ENCODE results near the gene OTP. TPM values are rescaled to one million over a fixed set of nuclear protein-coding genes. Genes with fewer than 3 reads are reported as not detected.
"Not testable (repeated sequence)": the region's sequence is repeated elsewhere in the genome, so short reads cannot be mapped to it uniquely, and the experiment has no call there.

The OTP gene
- total RNA-seq, 1 donor from 2014 or later = not detected

GRCh38 chr5:77620405-77620804 lies 18.1 kb downstream of the OTP start:
- Mint-ChIP-seq H3K27ac (no peak overlapping the region), H3K4me3 (no peak overlapping the region), H3K27me3 (ENCODE audit: insufficient read depth) (peaks cover 33% of the 10 kb centered on the region), H3K4me1 (ENCODE audit: low read depth) (no peaks in the 10 kb centered on the region), H3K9me3 (no peaks in the 10 kb centered on the region), H3K36me3 (ENCODE audit: low read depth) (no peaks in the 10 kb centered on the region)
- intact Hi-C loops (cut with micrococcal nuclease) = no loop called here
- DNase-seq (ENCODE audit: low spot score) = no peak

GRCh38 chr5:77616920-77617319 lies 21.6 kb downstream of the OTP start:
- H3K36me3 Mint-ChIP-seq (ENCODE audit: low read depth) = no peaks in the 10 kb centered on the region
- intact Hi-C loops (cut with micrococcal nuclease) = no loop called here

GRCh38 chr5:77608927-77609326 lies 29.6 kb downstream of the OTP start:
- intact Hi-C loops (cut with micrococcal nuclease); H3K36me3 Mint-ChIP-seq (ENCODE audit: low read depth); H3K27me3 Mint-ChIP-seq (ENCODE audit: insufficient read depth); DNase-seq (ENCODE audit: low spot score); H3K4me3 Mint-ChIP-seq; H3K4me1 Mint-ChIP-seq (ENCODE audit: low read depth); H3K9me3 Mint-ChIP-seq; H3K27ac Mint-ChIP-seq: not testable (repeated sequence)

More at GRCh38 chr5:77616920-77617319, 21.6 kb downstream of the OTP start:
- no peak for DNase-seq (ENCODE audit: low spot score)
- Mint-ChIP-seq H3K4me1 (ENCODE audit: low read depth) (no peaks in the 10 kb centered on the region), H3K27me3 (ENCODE audit: insufficient read depth) (peaks cover 19% of the 10 kb centered on the region), H3K9me3 (no peaks in the 10 kb centered on the region), H3K27ac (no peak overlapping the region), H3K4me3 (no peak overlapping the region)

- Mint-ChIP-seq H3K4me1 (ENCODE audit: low read depth) (no peaks in the 10 kb centered on the region), H3K4me3 (no peak overlapping the region), H3K27ac (no peak overlapping the region), H3K9me3 (no peaks in the 10 kb centered on the region), H3K27me3 (ENCODE audit: insufficient read depth) (no peaks in the 10 kb centered on the region), H3K36me3 (ENCODE audit: low read depth) (no peaks in the 10 kb centered on the region)
- DNase-seq (ENCODE audit: low spot score) = no peak
- intact Hi-C loops (cut with micrococcal nuclease) = no loop called here
Observed at GRCh38 chr5:77607324-77607723, 31.2 kb downstream of the OTP start.

- no peak overlapping the region for H3K27ac Mint-ChIP-seq
- H3K9me3 Mint-ChIP-seq = no peaks in the 10 kb centered on the region
- no peaks in the 10 kb centered on the region for H3K36me3 Mint-ChIP-seq (ENCODE audit: low read depth)
- DNase-seq (ENCODE audit: low spot score) = no peak
- H3K27me3 Mint-ChIP-seq (ENCODE audit: insufficient read depth) = no peaks in the 10 kb centered on the region
- intact Hi-C loops (cut with micrococcal nuclease) = no loop called here
- H3K4me3 Mint-ChIP-seq = no peak overlapping the region
- no peaks in the 10 kb centered on the region for H3K4me1 Mint-ChIP-seq (ENCODE audit: low read depth)
Observed at GRCh38 chr5:77606279-77606678, 32.2 kb downstream of the OTP start.

GRCh38 chr5:77599679-77600078 lies 38.8 kb downstream of the OTP start:
- Mint-ChIP-seq H3K27ac (no peak overlapping the region), H3K4me3 (no peak overlapping the region), H3K36me3 (ENCODE audit: low read depth) (no peaks in the 10 kb centered on the region), H3K4me1 (ENCODE audit: low read depth) (no peaks in the 10 kb centered on the region), H3K9me3 (no peaks in the 10 kb centered on the region), H3K27me3 (ENCODE audit: insufficient read depth) (peaks cover 2% of the 10 kb centered on the region)
- DNase-seq (ENCODE audit: low spot score) = no peak
- intact Hi-C loops (cut with micrococcal nuclease) = no loop called here

GRCh38 chr5:77590347-77590746 lies 48.2 kb downstream of the OTP start:
- H3K36me3 Mint-ChIP-seq (ENCODE audit: low read depth) = no peaks in the 10 kb centered on the region
- peaks cover 9% of the 10 kb centered on the region for H3K9me3 Mint-ChIP-seq
- intact Hi-C loops (cut with micrococcal nuclease) = no loop called here
- no peak overlapping the region for H3K4me3 Mint-ChIP-seq
- H3K27me3 Mint-ChIP-seq (ENCODE audit: insufficient read depth) = peaks cover 2% of the 10 kb centered on the region
- H3K27ac Mint-ChIP-seq = no peak overlapping the region
- DNase-seq (ENCODE audit: low spot score) = no peak
- H3K4me1 Mint-ChIP-seq (ENCODE audit: low read depth) = no peaks in the 10 kb centered on the region

- Mint-ChIP-seq H3K36me3 (ENCODE audit: low read depth) (no peaks in the 10 kb centered on the region), H3K4me1 (ENCODE audit: low read depth) (no peaks in the 10 kb centered on the region), H3K4me3 (no peak overlapping the region), H3K27ac (no peak overlapping the region), H3K9me3 (peaks cover 10% of the 10 kb centered on the region), H3K27me3 (ENCODE audit: insufficient read depth) (peaks cover 7% of the 10 kb centered on the region)
- intact Hi-C loops (cut with micrococcal nuclease) = no loop called here
- no peak for DNase-seq (ENCODE audit: low spot score)
Observed at GRCh38 chr5:77588175-77588574, 50.3 kb downstream of the OTP start.

- DNase-seq (ENCODE audit: low spot score) = no peak
- Mint-ChIP-seq H3K36me3 (ENCODE audit: low read depth) (no peaks in the 10 kb centered on the region), H3K4me3 (no peak overlapping the region), H3K27ac (no peak overlapping the region), H3K27me3 (ENCODE audit: insufficient read depth) (peaks cover 10% of the 10 kb centered on the region), H3K9me3 (peaks cover 3% of the 10 kb centered on the region), H3K4me1 (ENCODE audit: low read depth) (no peaks in the 10 kb centered on the region)
- intact Hi-C loops (cut with micrococcal nuclease) = no loop called here
Observed at GRCh38 chr5:77586101-77586500, 52.4 kb downstream of the OTP start.

- intact Hi-C loops (cut with micrococcal nuclease); DNase-seq (ENCODE audit: low spot score); H3K4me1 Mint-ChIP-seq (ENCODE audit: low read depth); H3K36me3 Mint-ChIP-seq (ENCODE audit: low read depth); H3K27ac Mint-ChIP-seq; H3K27me3 Mint-ChIP-seq (ENCODE audit: insufficient read depth); H3K4me3 Mint-ChIP-seq; H3K9me3 Mint-ChIP-seq: not testable (repeated sequence)
Observed at GRCh38 chr5:77582143-77582542, 56.4 kb downstream of the OTP start.

Other genes with a start within 250 kb of the OTP start
- 27.0 and 27.2 TPM in 2 replicates for gene WDR41, start 146.4 kb downstream of the OTP start, total RNA-seq
- gene TBCA, start 137.6 kb upstream of the OTP start, total RNA-seq = 179 and 212 TPM in 2 replicates